ENCODE results near the gene SH3RF2.

SH3RF2 gene

GRCh38 chr5:146088098-146088497 lies 151.7 kb downstream of the SH3RF2 start:
- no peak for DNase-seq (ENCODE audit: low spot score)
- H3K4me3 ChIP-seq = no peak overlapping the region
- no peak overlapping the region for H3K27ac ChIP-seq
- no peak for TF ChIP-seq CTCF (IDR thresholded peaks at IDR 0.05)

GRCh38 chr5:146089287-146089686 lies 152.9 kb downstream of the SH3RF2 start:
- DNase-seq (ENCODE audit: low spot score) = no peak
- H3K4me3 ChIP-seq = no peak overlapping the region
- TF ChIP-seq CTCF (IDR thresholded peaks at IDR 0.05) = no peak

GRCh38 chr5:146091881-146092280 lies 155.5 kb downstream of the SH3RF2 start:
- no peak overlapping the region for H3K4me3 ChIP-seq
- TF ChIP-seq CTCF (IDR thresholded peaks at IDR 0.05) = no peak
- DNase-seq (ENCODE audit: low spot score) = no peak
- no peak overlapping the region for H3K27ac ChIP-seq

More at GRCh38 chr5:146089287-146089686, 152.9 kb downstream of the SH3RF2 start:
- no peak overlapping the region for H3K27ac ChIP-seq

- Histone ChIP-seq H3K4me3 (no peak overlapping the region), H3K27ac (no peak overlapping the region)
- no peak for TF ChIP-seq CTCF (IDR thresholded peaks at IDR 0.05)
- no peak for DNase-seq (ENCODE audit: low spot score)
Observed at GRCh38 chr5:146098047-146098446, 161.7 kb downstream of the SH3RF2 start.

GRCh38 chr5:146101646-146102045 lies 165.3 kb downstream of the SH3RF2 start:
- H3K27ac ChIP-seq = no peak overlapping the region
- TF ChIP-seq CTCF (IDR thresholded peaks at IDR 0.05) = no peak
- no peak for DNase-seq (ENCODE audit: low spot score)
- H3K4me3 ChIP-seq = no peak overlapping the region

- no peak for DNase-seq (ENCODE audit: low spot score)
- no peak overlapping the region for H3K4me3 ChIP-seq
- H3K27ac ChIP-seq = no peak overlapping the region
- no peak for TF ChIP-seq CTCF (IDR thresholded peaks at IDR 0.05)
Observed at GRCh38 chr5:146103594-146103993, 167.2 kb downstream of the SH3RF2 start.

- Histone ChIP-seq H3K27ac (no peak within 1 kb of the TSS), H3K4me3 (no peak within 1 kb of the TSS)
- no peak for TF ChIP-seq CTCF (IDR thresholded peaks at IDR 0.05)
- no peak for DNase-seq (ENCODE audit: low spot score)
Observed at GRCh38 chr5:146105477-146105876, 169.1 kb downstream of the SH3RF2 start, which contains the start of gene PLAC8L1. TSS of gene PLAC8L1 (minus strand) at chr5:146105577. CDS start at chr5:146104311, 1,266 bp downstream.
